Activated naive CD8-positive, alpha-beta T cell treated with anti-CD3 and anti-CD28 coated beads, Interleukin-2, amount 10 ng/mL, durations not matched to agents 7 days and 5 days (primary cell): ENCODE measurements around the gene CDH26. TPM values are rescaled to one million over a fixed set of nuclear protein-coding genes. Genes with fewer than 3 reads are reported as not detected.
"Not testable (repeated sequence)": the region's sequence is repeated elsewhere in the genome, so short reads cannot be mapped to it uniquely, and the experiment has no call there.

Experiments
- ATAC-seq: fragments of 150-1000 bp; cut with Tn5 transposase; one replicate; pipeline ENCODE4 v1.10.0; 2021; ENCODE audit warnings: low read depth, moderate library complexity
- POLR2A ChIA-PET: fragments of 350-600 bp; sonication (Branson Sonifier 250); formaldehyde crosslinking; loops from one replicate; lab custom pipeline; 2021; ENCODE audit warnings: antibody characterized with exemption; lab: Charles Lee
- DNase-seq: peaks from one replicate; pipeline ENCODE4 v3.0.0; 2021
- H3K27ac Mint-ChIP-seq: one replicate; pipeline ENCODE4 v1.8.0; 2022; ENCODE audit warnings: mild to moderate bottlenecking, mixed read lengths
- H3K27me3 Mint-ChIP-seq: one replicate; pipeline ENCODE4 v1.8.0; 2022; ENCODE audit warnings: mild to moderate bottlenecking, moderate library complexity, mixed read lengths
- H3K36me3 Mint-ChIP-seq: one replicate; pipeline ENCODE4 v1.8.0; 2021; ENCODE audit warnings: mild to moderate bottlenecking, mixed read lengths
- H3K4me1 Mint-ChIP-seq: one replicate; pipeline ENCODE4 v1.8.0; 2021; ENCODE audit warnings: mixed read lengths
- H3K4me3 Mint-ChIP-seq: one replicate; pipeline ENCODE4 v1.8.0; 2022; ENCODE audit warnings: mild to moderate bottlenecking, moderate library complexity, mixed read lengths
- H3K9me3 Mint-ChIP-seq: one replicate; pipeline ENCODE4 v1.8.0; 2021; ENCODE audit warnings: mixed read lengths
- total RNA-seq, 2 experiments: library from RNA; stranded (reverse); gene quantifications; one replicate each; pipeline ENCODE4 v1.2.3, GENCODE V29; 2021

CDH26 gene
- total RNA-seq, 2 experiments from 2014 or later: 1.9 to 2.5 TPM

- DNase-seq: no peak
- Mint-ChIP-seq H3K27me3 (no peaks in the 10 kb centered on the region), H3K4me1 (peaks cover 16% of the 10 kb centered on the region), H3K27ac (no peak overlapping the region), H3K4me3 (no peak overlapping the region), H3K36me3 (peaks cover 9% of the 10 kb centered on the region), H3K9me3 (no peaks in the 10 kb centered on the region)
- POLR2A ChIA-PET: no interaction called here
- ATAC-seq: no peak
Observed at GRCh38 chr20:59947376-59947775, 10.8 kb upstream of the CDH26 start.

GRCh38 chr20:59948212-59948611, 10.0 kb upstream of the CDH26 start:
- Mint-ChIP-seq H3K4me1 (peaks cover 16% of the 10 kb centered on the region), H3K9me3 (no peaks in the 10 kb centered on the region), H3K36me3 (peaks cover 9% of the 10 kb centered on the region), H3K4me3 (no peak overlapping the region), H3K27me3 (no peaks in the 10 kb centered on the region), H3K27ac (peak overlapping the region; percentile 83)
- POLR2A ChIA-PET: interaction anchor here (1.3 to 2.0 kb wide), 2 partner anchors 8 to 109 kb away, joined by 5 to 11 read pairs; partner anchors contain the start of genes FAM217B and PPP1R3D
- ATAC-seq (no peak), DNase-seq (no peak)

DNA sequence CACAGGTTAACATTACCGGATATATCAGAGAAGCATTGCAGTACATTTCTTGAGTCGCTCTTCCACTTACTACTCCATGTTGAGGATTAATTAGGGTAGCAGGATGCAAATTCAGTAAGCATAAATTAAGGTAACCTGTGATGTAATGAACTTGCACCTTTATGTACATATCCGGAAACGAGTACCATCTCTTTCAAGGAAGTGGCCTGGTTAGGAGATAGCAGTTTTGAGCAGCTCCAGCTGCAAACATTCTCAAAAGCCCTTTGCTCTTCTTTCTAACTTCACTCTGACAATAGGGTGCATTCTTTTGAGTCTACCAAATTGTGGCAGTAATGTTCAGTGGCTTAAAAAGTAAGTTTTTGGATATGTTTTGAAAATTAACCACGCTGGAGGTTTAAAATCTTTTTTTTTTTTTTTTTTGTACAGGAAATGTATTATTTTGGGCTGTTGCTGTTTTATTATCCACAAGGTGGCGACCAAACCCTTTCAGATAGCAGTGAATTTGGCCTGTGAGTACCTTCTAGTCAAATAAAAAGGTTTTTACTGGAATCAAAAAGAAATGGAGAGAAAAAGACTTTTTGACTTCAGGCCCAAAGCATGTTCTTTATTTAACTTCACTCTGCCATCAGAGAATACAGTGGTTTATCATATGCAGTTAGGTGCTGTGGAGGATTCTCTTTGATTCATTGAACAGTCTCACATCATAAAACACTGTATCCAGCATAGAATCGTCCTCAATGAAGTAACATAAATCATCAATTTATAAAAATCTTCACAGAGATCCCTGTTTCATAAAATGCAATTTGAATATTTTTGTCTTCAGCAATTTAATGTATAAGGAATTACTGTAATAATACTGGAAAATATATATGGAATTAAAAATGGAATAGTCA, 9.1 kb upstream of the CDH26 start:
- POLR2A ChIA-PET: interaction anchor here (1.3 to 2.0 kb wide), 2 partner anchors 9 to 108 kb away, joined by 5 to 11 read pairs; partner anchors contain the start of genes FAM217B and PPP1R3D
- Mint-ChIP-seq H3K36me3 (peaks cover 9% of the 10 kb centered on the region), H3K27ac (peak overlapping the region; percentile 83), H3K4me1 (peaks cover 16% of the 10 kb centered on the region), H3K27me3 (no peaks in the 10 kb centered on the region), H3K4me3 (peak overlapping the region; percentile 77), H3K9me3 (no peaks in the 10 kb centered on the region)
- ATAC-seq: peak; percentile 90
- no peak for DNase-seq

DNA sequence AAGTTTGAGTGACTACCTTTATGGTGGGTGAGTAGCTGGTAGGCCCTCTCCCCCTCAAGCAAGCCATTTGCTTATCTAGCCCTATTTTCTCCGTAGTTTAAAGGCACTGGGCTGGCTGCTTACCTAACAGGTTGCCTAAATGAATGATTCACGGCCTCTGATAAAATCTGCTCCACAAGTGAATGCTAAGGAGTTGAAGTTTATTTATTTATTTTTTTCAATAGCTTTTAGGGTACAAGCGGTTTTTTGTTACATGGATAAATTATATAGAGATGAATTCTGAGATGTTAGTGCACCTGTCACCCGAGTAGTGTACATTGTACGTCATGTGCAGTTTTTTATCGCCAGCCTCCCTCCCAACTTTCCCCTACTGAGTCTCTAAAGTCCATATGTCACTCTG, 8.3 kb upstream of the CDH26 start:
- H3K27ac Mint-ChIP-seq: no peak overlapping the region

GRCh38 chr20:59954718-59955117, 3.5 kb upstream of the CDH26 start:
- ATAC-seq: no peak
- H3K36me3 Mint-ChIP-seq: peaks cover 1% of the 10 kb centered on the region
- POLR2A ChIA-PET: interaction anchor here (1.2 kb wide), 1 partner anchor 15 kb away, joined by 3 read pairs; the partner anchor contains the start of genes FAM217B and PPP1R3D
- H3K27me3 Mint-ChIP-seq: no peaks in the 10 kb centered on the region
- no peaks in the 10 kb centered on the region for H3K4me1 Mint-ChIP-seq
- no peak overlapping the region for H3K4me3 Mint-ChIP-seq
- no peak overlapping the region for H3K27ac Mint-ChIP-seq
- DNase-seq: no peak
- no peaks in the 10 kb centered on the region for H3K9me3 Mint-ChIP-seq

More for the DNA sequence above, 8.3 kb upstream of the CDH26 start:
- POLR2A ChIA-PET: no interaction called here
- H3K36me3 Mint-ChIP-seq: peaks cover 4% of the 10 kb centered on the region
- H3K9me3 Mint-ChIP-seq: no peaks in the 10 kb centered on the region
- no peak overlapping the region for H3K4me3 Mint-ChIP-seq
- DNase-seq: no peak
- H3K4me1 Mint-ChIP-seq: peaks cover 15% of the 10 kb centered on the region
- H3K27me3 Mint-ChIP-seq: no peaks in the 10 kb centered on the region
- ATAC-seq: no peak

- DNase-seq (no peak), ATAC-seq (no peak)
- no peak overlapping the region for H3K4me3 Mint-ChIP-seq
- H3K4me1 Mint-ChIP-seq: no peaks in the 10 kb centered on the region
- no peaks in the 10 kb centered on the region for H3K27me3 Mint-ChIP-seq
- POLR2A ChIA-PET: interaction anchor here (1.2 kb wide), 1 partner anchor 15 kb away, joined by 3 read pairs; the partner anchor contains the start of genes FAM217B and PPP1R3D
- no peaks in the 10 kb centered on the region for H3K9me3 Mint-ChIP-seq
- no peak overlapping the region for H3K27ac Mint-ChIP-seq
- peaks cover 1% of the 10 kb centered on the region for H3K36me3 Mint-ChIP-seq
Observed at GRCh38 chr20:59955131-59955796, 3.0 kb upstream of the CDH26 start.

DNA sequence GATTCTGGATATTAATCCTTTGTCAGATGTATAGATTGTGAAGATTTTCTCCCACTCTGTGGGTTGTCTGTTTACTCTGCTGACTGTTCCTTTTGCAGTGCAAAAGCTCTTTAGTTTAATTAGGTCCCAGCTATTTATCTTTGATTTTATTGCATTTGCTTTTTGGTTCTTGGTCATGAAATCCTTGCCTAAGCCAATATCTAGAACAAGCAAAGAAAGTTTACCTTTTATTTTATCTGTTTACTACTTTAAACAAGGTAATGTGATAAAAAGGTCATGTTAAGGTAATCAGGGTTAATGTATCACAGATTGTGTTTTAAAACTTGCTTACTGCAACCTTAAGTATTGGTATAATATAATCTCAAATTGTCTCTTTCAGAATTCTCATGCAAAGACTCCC, 655 bp upstream of the CDH26 start:
- DNase-seq, H3K4me3 Mint-ChIP-seq, H3K9me3 Mint-ChIP-seq, H3K4me1 Mint-ChIP-seq, H3K27me3 Mint-ChIP-seq, POLR2A ChIA-PET, H3K36me3 Mint-ChIP-seq, ATAC-seq, H3K27ac Mint-ChIP-seq: not testable (repeated sequence)

DNA sequence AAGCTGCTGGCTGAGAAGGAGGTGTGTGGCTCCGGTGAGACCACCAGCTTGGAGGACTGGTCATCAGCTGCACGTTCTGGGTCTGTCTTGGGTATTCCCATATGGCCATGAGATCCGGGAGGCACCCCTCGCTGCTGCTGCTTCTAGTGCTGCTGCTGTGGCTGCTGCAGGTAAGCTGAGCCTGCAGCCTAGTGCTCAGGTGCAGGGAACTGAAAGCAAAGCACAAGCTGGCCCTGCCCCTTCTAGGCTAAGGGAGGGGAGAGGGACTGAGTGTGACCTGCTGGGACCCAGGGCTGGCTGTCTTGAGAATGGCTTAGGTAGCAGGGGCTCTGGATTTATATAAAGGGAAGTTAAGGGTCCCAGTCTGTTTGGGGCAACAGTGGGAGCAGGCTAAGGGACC, 403 bp downstream of the CDH26 start:
- H3K36me3 Mint-ChIP-seq: no peaks in the 10 kb centered on the region
- no peaks in the 10 kb centered on the region for H3K9me3 Mint-ChIP-seq
- no peak overlapping the region for H3K4me3 Mint-ChIP-seq
- H3K27ac Mint-ChIP-seq: no peak overlapping the region
- no peak for DNase-seq
- no peak for ATAC-seq
- POLR2A ChIA-PET: no interaction called here
- H3K27me3 Mint-ChIP-seq: no peaks in the 10 kb centered on the region
- H3K4me1 Mint-ChIP-seq: no peaks in the 10 kb centered on the region

GRCh38 chr20:59961423-59961822, 3.2 kb downstream of the CDH26 start:
- Mint-ChIP-seq H3K4me3 (no peak overlapping the region), H3K27ac (no peak overlapping the region), H3K27me3 (no peaks in the 10 kb centered on the region), H3K9me3 (no peaks in the 10 kb centered on the region), H3K36me3 (no peaks in the 10 kb centered on the region), H3K4me1 (no peaks in the 10 kb centered on the region)
- DNase-seq (no peak), ATAC-seq (no peak)
- POLR2A ChIA-PET: no interaction called here

GRCh38 chr20:59962155-59962554, 3.9 kb downstream of the CDH26 start:
- Mint-ChIP-seq H3K4me1 (no peaks in the 10 kb centered on the region), H3K4me3 (no peak overlapping the region), H3K27me3 (no peaks in the 10 kb centered on the region), H3K27ac (no peak overlapping the region), H3K36me3 (no peaks in the 10 kb centered on the region), H3K9me3 (no peaks in the 10 kb centered on the region)
- no peak for DNase-seq
- no peak for ATAC-seq
- POLR2A ChIA-PET: no interaction called here

GRCh38 chr20:59966428-59966827, 8.2 kb downstream of the CDH26 start:
- DNase-seq: no peak
- Mint-ChIP-seq H3K4me3 (no peak overlapping the region), H3K27me3 (no peaks in the 10 kb centered on the region), H3K27ac (no peak overlapping the region), H3K4me1 (no peaks in the 10 kb centered on the region), H3K36me3 (no peaks in the 10 kb centered on the region), H3K9me3 (no peaks in the 10 kb centered on the region)
- POLR2A ChIA-PET: no interaction called here
- ATAC-seq: no peak

- DNase-seq (no peak), ATAC-seq (no peak)
- POLR2A ChIA-PET: no interaction called here
- Mint-ChIP-seq H3K27me3 (no peaks in the 10 kb centered on the region), H3K4me1 (no peaks in the 10 kb centered on the region), H3K27ac (no peak overlapping the region), H3K9me3 (no peaks in the 10 kb centered on the region), H3K4me3 (no peak overlapping the region), H3K36me3 (no peaks in the 10 kb centered on the region)
Observed at GRCh38 chr20:59971428-59971827, 13.2 kb downstream of the CDH26 start.

DNA sequence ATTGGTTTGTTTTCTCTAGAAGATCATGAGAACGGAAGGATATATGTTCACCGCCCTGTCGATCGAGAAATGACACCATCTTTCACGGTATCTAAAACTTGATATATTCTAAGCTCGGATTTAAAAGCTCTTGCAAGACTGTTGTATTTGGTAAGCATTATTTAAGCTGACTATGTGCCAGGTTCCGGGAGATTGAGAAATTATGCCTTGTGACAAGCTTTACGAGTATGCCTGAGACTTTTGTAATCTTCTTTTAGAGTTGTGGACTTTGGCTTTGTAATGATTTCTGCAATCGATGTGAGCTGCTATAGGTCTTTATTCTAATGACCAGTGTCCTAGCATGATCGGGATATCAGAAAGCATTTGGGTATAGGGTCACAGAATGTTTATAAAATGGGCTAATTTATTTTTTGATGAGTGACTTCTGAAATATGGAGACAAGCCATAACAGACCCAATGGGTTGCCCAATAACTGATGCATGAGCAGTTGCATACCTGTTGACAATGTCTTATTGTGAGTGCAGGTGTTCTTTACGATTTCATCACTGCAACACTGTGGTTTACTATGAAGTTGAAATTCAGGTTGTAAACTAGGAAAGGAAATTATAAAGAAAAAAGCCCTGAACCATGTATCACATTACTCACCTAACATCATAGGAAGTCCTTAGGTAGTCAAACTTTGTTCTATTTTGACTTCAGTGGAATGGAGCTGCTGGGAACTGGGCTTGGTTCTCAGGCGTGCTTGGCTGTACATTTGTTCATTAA, 14.0 kb downstream of the CDH26 start:
- ATAC-seq (no peak), DNase-seq (no peak)
- no peaks in the 10 kb centered on the region for H3K9me3 Mint-ChIP-seq
- no peaks in the 10 kb centered on the region for H3K27me3 Mint-ChIP-seq
- no peaks in the 10 kb centered on the region for H3K36me3 Mint-ChIP-seq
- H3K27ac Mint-ChIP-seq: no peak overlapping the region
- H3K4me3 Mint-ChIP-seq: no peak overlapping the region
- POLR2A ChIA-PET: no interaction called here
- H3K4me1 Mint-ChIP-seq: no peaks in the 10 kb centered on the region
